OCI-M2 (cell line): ENCODE measurements around the gene PLK5.
"Not testable (repeated sequence)": the region's sequence is repeated elsewhere in the genome, so short reads cannot be mapped to it uniquely, and the experiment has no call there.

Source experiments
- DNase-seq: peaks from one replicate; lab custom pipeline; 2025; ENCODE audit not compliant: unreplicated experiment; lab: John Stamatoyannopoulos, UW

The PLK5 gene

DNA sequence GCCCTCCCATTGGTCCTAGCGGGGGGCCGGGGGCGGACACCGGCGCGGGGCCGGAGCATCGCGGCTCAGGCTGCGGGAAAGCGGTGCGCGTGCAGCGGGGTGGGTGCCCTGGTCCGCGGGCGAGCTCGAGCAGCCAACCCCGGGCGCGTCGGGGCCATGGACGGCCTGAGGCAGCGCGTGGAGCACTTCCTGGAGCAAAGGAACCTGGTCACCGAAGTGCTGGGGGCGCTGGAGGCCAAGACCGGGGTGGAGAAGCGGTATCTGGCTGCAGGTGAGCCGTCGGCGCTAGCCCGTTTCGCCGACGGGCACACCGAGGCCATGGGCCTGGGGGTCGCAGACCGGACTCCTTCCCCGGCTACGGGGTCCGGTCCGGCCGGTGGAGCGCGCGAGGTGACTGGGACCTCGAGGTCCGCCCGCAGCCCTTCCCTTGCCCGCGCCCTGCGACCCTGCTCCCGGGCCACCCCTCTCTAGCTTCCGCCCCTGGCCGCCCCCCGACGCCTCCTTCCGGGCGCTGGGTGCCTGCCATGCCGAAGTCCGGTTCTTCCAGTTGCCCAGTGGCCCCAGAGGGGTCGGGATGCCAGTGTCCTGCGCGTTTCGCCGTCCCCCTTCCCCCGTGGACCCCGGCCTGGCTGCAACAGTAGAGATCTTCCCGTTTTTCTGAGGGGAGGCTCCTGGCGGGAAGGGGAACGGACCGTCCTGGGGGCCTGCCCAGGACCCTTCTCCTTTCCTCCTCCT lies 32.6 kb upstream of the PLK5 start, which contains the start of gene REEP6:
REEP6 (plus strand) TSS at position 68 of the 735 bp plus-strand sequence; CDS start at position 157, 89 bp downstream.
- no peak for DNase-seq

DNA sequence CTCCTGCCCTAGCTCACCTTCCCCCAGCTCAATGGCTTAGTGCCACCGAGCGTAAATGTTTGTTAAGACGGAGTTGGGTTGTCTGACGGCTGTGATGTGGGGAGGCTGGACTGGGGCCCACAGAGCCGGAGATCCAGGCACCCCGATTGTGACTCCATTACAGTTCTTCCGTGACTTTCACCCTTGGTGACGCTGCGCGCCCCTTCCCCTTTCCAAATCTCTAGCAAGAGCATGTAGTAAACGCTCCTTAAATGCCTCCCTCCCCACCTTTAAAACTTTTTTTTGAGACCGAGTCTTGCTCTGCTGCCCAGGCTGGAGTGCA lies 32.1 kb upstream of the PLK5 start:
- no peak for DNase-seq

DNA sequence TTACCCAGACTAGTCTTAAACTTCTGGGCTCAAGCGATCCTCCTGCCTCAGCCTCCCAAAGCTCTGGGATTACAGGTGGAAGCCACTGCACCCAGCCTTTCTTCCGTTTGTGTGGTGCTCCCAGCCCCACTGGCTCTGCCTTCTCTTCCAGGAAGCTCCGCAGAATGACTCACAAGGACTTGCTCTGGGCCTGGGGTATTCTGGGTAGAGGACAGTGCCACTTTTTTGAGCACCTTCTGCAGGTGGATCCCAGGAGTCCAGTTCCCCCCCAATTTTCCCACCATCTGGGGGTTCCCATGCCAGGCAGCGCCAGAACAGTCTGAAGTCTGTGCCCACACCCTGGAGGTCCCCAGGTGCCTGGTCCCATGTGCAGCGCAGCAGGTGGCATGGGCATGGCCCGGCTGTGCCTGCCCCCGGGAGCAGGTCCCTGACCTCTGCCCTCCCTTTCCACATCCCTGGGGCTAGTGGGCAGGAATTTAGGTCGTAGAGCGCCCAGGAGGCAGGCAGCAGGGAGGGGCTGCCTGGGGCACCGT lies 31.3 kb upstream of the PLK5 start:
- no peak for DNase-seq

DNA sequence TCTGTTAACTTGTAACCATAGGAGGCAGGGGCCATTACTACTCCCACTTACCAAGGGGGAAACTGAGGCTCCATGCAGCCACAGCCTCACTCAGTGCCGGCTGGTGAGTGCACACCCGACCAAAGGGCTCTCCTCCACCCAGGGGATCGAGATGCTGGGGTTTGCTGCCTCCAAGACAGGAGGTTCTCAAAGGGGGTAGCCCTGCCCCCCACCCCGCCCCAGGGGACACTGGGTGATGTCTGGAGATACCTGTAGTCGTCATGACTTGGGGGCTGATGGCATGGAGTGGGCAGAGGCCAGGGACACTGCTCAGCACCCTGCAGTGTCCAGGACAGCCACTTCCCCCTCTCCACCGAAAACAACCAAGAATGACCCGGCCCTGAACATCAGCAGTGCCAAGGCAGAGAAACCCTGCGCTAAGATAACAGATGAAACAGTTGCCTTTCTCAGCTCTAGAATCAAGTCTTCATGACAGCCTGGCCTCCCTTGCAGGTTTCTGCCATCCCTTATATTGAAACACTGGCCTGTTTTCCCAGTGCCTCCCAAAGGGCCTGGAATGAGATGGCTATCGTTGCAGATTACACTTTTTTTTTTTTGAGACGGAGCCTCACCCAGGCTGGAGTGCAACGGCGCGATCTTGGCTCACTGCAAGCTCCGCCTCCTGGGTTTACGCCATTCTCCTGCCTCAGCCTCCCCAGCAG lies 29.6 kb upstream of the PLK5 start:
- no peak for DNase-seq

DNA sequence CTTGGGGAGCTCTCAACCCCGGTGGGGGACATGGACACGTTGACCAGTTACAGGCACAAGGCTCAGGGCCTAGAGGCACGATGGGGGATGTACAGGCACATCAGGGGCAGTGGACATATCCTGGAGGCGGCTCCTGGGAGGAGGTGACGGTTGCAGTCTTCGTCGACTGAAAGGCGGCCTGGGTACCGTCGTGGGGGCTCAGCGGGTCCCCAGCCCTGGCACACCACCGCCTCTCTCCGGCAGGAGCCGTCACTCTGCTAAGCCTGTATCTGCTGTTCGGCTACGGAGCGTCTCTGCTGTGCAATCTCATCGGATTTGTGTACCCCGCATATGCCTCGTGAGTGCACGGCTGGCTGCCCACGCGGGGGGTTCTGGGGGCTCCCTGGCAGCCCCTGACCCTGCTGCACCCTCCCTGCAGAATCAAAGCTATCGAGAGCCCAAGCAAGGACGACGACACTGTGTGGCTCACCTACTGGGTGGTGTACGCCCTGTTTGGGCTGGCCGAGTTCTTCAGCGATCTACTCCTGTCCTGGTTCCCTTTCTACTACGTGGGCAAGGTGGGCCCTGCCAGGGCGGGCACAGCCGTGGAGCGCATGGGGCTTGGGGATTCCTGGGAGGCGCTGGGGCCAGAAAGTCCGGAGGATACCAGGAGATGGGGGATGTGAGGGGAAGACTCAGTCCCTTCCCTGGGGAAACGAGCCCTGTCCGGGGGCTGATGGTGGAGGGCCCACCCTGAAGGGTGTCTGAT lies 28.7 kb upstream of the PLK5 start:
- no peak for DNase-seq

DNA sequence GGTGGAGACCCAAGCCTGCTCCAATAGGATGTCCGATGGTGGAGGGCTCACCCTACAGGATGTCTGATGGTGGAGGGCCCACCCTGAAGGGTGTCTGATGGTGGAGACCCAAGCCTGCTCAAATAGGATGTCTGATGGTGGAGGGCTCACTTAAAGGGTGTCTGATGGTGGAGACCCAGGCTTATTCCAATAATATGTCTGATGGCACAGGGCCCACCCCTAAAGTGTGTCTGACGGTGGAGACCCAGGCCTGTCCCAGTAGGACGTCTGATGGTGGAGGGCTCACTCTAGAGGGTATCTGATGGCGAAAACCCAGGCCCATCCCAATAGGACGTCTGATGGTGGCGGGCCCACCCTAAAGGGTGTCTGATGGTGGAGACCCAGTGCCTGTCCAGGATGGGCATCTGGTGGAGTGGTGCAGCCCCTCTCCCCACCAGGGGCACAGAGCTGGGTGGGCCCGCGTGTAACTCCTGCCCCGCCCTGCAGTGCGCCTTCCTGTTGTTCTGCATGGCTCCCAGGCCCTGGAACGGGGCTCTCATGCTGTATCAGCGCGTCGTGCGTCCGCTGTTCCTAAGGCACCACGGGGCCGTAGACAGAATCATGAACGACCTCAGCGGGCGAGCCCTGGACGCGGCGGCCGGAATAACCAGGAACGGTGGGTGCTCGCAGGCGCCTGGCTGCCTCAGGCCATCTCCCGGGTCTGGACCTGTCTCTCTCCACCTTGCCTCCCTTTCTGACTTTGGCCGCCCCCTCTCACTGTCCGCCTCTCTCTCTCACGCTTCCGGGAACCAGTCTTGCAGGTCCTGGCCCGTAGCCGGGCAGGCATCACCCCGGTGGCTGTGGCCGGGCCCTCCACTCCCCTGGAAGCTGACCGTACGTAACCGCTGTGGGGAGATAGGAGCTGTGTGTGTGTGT lies 27.8 kb upstream of the PLK5 start:
- DNase-seq = no peak

DNA sequence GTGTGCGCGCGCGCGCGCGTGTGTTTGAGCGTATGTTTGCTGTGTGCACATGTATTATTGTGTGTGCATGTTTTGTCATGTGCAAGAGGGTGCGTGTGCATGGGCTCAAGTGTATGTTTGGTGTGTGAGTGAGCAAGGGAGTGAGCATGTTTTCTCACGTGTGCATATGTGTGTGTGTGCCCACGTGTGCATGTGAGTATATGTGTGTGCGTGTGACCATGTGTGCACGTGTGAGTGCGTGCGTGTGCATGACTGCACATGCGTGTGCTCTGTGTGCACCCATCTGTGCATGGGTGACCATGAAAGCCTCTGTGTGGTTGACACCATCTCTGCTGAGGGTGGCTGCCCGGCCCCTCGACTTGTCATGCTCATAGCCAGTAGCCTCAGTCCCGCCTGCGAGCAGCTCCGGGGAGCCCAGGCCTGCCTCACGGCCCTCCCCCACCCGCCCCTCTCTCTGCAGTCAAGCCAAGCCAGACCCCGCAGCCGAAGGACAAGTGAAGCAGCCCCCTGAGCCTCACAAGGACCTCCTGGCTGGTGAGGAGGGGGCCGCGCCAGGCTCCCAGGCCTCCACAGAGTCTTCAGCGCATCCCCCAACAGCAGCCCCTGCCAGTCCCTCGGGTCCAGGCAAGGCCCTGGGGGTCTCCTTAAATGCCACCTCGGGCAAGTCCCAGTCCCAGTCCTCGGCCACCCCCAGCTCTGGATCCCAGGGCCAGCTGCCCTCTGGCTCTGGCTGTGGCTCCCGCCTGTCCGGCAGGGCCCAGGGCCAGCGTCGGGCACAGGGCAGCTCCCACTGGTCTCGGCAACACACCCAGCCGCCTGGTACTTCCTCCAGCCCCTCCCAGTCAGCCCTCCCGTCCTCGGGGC lies 26.9 kb upstream of the PLK5 start:
- DNase-seq = no peak

DNA sequence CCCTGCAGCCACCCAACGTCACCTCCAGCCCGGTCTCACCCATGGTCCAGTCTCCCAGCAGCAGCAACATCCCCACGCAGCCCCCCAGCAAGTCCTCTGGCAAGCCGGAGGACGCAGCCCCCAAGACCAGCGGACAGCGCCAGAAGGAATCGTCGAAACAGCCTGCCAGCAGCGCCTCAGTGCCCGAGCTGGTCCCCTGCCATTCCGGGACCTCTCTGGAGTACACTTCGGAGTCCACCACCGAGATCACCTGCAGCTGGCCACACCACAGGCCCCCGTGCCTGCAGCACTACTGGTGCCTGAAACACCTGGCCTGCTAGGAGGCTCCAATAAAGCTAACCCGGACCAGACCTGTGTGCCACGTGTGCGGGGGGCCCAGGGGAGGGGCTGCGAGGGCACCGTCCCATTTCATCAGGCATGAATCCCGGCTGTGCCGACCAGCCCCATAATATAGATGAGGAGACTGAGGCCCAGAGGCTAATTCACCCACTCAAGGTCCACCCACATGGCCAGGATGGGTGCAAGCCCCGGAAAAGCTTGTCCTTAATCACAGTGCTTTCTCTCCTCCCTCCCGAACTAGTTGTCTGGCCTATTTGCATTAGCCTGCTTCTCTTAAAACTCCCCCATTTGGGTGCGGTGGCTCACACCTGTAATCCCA lies 26.2 kb upstream of the PLK5 start:
- no peak for DNase-seq

DNA sequence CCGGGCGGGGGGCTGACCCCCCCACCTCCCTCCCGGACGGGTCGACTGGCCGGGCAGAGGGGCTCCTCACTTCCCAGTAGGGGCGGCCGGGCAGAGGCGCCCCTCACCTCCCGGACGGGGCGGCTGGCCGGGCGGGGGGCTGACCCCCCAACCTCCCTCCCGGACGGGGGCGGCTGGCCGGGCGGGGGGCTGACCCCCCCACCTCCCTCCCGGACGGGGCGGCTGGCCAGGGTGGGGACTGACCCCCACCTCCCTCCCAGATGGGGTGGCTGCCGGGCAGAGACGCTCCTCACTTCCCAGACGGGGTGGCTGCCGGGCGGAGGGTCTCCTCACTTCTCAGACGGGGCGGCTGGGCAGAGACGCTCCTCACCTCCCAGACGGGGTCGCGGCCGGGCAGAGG lies 24.6 kb upstream of the PLK5 start:
- DNase-seq = not testable (repeated sequence)

DNA sequence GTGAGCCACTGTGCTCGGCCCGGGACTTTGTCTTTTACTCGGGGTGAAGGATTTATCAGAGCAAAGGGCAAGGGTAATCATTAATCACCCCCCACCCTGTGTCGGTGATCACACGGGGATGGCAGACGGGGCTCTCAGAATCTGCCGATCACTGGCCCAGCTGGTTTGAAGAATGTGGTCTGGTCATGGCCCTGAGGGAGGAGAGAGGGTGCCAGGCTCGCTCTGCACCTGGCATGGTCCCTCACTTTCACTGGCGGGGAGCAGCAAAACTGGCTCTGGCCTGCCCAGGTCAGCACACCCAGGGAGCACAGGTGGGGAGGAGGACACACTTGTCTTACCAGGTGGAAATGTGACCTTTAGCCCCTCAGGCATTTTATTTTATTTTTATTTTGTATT lies 22.7 kb upstream of the PLK5 start:
- DNase-seq = no peak

DNA sequence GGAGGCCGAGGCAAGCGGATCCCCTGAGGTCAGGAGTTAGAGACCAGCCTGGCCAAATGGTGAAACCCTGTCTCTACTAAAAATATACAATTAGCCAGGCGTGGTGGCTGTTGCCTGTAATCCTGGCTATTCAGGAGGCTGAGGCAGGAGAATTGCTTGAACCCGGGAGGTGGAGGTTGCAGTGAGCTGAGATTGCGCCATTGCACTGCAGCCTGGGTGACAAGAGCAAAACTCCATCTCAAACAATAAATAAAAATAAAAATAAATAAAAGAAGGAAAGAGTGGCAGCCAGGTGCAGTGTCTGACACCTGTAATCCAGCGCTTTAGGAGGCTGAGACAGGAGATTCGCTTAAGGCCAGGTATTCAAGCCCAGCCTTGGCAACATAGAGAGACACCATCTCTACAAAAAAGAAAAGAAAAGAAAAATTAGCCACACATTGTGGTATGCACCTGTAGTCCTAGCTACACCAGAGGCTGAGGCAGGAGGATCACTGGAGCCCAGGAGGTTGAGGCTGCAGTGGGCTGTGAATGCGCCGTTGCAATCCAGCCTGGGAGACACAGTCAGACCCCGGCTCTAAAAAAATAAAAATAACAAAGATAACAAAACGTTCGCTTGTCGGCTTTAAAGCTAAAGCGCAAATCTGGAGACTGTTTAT lies 21.3 kb upstream of the PLK5 start:
- DNase-seq = no peak

DNA sequence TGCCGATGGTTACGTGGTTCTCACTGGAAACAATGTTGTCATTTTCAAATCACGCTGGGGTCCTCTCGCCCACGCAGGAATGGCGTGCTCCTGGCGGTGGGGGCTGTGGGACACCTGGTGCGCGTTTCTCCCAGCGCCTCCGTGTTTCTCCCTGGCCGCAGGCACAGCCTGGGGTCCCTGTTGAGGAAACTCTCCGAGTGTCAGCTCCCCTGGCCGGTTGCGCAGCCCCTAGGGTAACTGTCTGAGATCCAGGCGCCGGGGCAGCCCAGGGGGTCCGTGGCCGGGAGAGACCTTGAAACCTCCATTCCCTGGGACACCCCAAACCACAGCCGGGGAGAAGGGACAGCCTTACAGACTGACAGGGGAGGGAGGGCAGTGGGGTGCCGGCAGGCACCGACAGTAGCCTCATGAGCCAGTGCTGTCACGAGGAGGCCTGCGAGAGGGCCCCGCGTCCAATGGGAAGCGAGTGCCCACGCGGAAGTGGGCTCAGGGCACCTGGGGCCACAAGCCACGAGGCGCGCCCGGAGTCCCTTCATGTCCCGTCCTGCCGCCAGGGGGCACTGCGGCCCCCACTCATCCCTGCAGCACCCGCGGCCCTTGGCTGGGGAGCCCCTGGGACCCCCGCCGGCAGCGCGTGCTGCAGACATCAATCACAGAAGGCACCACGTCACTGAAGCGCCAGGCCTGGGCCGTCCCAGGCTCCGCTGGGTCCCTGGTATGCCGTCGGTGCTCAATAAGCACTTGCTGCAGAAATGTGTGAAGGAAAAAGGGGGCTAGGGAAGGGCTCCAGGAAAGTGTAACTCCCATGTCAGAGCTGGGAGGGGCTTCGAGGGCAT lies 20.6 kb upstream of the PLK5 start:
- no peak for DNase-seq

DNA sequence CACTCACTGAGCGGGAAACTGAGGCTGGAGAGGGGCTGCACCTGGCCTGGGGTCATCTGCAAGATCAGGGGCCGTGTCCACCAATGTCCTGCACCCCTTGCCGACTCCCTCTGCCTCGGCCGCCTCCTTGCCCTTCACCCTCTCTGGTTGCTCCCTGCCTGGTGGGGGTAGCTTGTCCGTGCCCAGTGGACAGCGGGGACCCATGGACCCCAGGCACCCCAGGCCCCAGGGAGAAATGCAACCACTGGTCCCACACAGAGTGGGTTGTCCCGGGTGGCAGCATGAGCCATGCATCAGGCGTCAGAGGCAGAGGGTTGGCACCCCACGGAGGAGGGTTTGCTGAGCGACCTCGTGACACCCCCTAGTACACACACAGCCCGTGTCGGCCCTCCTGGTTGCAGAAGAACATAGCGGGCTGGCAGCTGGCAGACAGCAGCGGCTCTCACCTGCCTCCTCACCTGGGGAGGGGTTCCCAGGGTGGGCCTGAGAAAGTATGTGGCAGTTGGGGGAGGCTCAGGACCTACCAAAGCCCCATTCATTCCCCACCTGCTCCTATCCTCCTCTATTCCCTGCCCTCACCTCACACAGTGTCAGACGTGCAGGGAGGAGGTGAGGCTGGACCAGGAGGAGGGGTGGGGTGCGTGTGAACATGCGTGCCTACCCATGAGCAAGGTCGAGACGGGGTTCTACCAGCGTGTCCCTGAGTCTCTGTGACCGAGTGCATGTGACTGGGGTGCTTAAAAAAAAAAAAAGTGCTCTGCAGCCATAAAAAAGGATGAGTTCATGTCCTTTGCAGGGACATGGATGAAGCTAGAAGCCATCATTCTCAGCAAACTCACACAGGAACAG lies 19.7 kb upstream of the PLK5 start:
- DNase-seq = no peak

DNA sequence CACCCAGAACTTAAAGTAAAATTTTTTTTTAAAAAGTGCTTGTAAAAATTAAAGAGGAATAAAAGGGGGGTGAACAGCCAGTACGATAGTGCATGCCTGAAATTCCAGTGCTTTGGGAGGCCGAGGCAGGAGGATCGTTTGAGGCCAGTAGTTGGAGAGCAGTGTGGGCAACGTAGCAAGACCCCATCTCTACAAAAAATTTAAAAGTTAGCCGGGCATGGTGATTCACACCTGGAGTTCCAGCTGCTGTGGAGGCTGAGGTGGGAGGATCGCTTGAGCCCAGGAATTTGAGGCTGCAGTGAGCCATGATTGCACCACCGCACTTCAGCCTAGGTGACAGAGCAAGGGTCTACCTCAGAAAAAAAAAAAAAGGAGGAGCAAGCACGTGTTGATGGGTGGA lies 18.9 kb upstream of the PLK5 start:
- no peak for DNase-seq

DNA sequence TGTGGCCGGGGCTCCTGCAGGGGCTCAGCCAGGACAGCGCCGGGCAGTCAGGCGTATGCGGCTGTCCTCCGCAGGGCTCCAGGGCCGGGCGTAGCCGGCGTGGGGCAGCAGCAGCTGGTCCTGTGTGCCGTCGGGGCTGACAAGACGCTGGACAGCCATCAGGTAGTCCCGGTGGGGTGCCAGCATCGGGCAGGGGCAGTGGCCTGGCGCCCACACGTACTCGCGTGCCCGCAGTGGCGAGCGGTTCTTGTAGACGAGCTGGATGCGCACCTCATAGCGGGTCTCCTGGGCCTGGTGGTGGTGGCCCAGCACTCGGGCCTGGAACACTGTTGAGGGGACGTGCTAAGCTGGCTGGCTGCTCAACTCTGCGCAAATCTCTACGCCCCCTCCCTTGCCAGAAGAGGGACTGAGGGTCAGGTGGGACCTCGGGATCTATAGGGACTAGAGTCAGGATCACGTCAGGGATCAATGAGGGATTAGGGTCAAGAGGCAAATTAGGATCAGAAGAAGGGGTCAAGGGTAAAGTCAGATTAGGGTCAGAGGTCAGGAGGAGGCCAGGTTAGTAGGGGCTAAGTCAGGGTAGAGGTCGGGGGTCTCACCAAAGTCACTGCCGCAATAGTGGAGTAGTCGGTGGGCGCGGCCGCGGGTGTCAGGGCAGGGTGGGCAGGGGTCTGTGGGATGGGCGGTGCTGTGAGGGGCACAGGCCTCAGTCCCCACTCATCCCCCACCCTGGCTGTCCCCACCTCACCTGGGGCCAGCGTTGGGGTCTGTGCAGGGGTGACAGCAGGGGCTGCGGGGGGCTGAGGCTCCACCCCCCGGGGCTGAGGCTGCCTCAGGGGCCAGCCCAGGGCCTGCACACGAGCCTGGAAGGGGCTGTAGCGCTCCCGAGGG lies 17.6 kb upstream of the PLK5 start:
- no peak for DNase-seq

DNA sequence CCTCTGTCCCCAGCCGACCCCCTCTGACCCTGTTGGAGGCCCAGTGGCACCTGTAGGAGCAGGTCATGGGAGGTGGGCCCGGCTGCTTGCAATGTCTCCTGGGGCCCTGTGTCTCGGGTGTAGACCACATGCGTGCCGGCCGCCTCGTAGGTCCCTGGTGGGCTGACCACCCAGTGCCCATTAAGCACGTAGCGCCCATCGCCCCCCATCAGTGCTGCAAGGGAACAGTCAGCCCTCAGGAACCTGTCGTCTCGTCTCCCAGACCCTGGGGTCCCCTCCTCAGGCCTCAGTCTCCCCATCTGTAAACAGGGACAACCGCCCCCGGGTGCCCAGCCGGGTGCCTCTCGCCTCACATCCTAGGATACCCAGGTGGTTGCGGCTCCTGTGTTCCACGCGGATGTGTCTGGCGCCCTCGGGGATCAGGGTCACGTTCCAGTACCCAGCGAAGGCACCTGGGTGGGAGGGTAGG lies 16.7 kb upstream of the PLK5 start:
- no peak for DNase-seq
